ENCODE results near the gene CTDSPL.
"Not testable (repeated sequence)": the region's sequence is repeated elsewhere in the genome, so short reads cannot be mapped to it uniquely, and the experiment has no call there.

Gene CTDSPL

GRCh38 chr3:38026856-38027255, 165.2 kb downstream of the CTDSPL start:
- DNase-seq: no peak

- DNase-seq: no peak
Observed at GRCh38 chr3:38027466-38028465, 166.1 kb downstream of the CTDSPL start.

GRCh38 chr3:38028621-38029361, 167.1 kb downstream of the CTDSPL start:
- DNase-seq: no peak

- DNase-seq: no peak
Observed at GRCh38 chr3:38029400-38030125, 167.9 kb downstream of the CTDSPL start, which contains the start of gene PLCD1. Gene PLCD1 (minus strand): TSS chr3:38029642. CDS start chr3:38029539, 103 bp downstream.

GRCh38 chr3:38030126-38031021, 168.7 kb downstream of the CTDSPL start:
- no peak for DNase-seq

GRCh38 chr3:38031022-38031994, 169.6 kb downstream of the CTDSPL start:
- DNase-seq: no peak

- no peak for DNase-seq
Observed at GRCh38 chr3:38032328-38032865, 170.7 kb downstream of the CTDSPL start.

GRCh38 chr3:38033586-38033985, 171.9 kb downstream of the CTDSPL start:
- DNase-seq: not testable (repeated sequence)
